Fibroblast of skin of scalp (primary cell): ENCODE results near the gene TBC1D3B. TPM values are rescaled to one million over a fixed set of nuclear protein-coding genes. Genes with fewer than 3 reads are reported as not detected.
"Not testable (repeated sequence)": the region's sequence is repeated elsewhere in the genome, so short reads cannot be mapped to it uniquely, and the experiment has no call there.

Source experiments
- DNase-seq: peaks from one replicate; pipeline ENCODE4 v3.0.0-alpha.2; 2013
- polyA plus RNA-seq, 2 experiments: library from polyadenylated mRNA; unstranded; fragments of 120-200 nt; gene quantifications; one replicate each; pipeline ENCODE4 v1.2.1, GENCODE V29; 2013; ENCODE audit not compliant: insufficient read length in 2 of 2

The TBC1D3B gene
- 5.3 TPM for polyA plus RNA-seq (2013, experiment 1 of 2; ENCODE audit: insufficient read length)
- 3.8 TPM for polyA plus RNA-seq (2013, experiment 2 of 2; ENCODE audit: insufficient read length)

DNA sequence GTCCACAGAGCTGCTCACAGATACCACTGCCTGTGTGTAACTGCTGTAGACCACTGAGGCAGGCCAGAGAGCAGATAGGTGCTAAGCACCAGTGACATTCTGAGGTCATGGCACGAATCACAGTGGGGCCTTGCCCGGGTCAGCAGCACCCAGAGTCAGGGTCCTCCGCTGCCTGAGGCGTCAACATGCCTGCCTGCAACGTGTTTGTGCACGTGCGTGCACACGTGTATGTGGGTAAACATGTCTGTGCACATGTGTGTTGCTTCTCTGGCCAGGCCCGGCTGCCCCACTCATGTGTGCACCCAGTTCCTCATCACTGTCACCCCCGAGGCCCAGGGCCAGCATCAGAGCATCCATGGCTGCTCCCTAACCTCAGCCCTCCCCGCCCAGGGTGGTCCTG, at the start of gene TBC1D3B:
Gene TBC1D3B, minus strand, starts transcription at position 101 of the 400 bp plus-strand sequence. CDS start 1,586 bp downstream, outside the sequence.
- not testable (repeated sequence) for DNase-seq

- not testable (repeated sequence) for DNase-seq
Measured at GRCh38 chr17:36222967-36223366, 46.5 kb upstream of the TBC1D3B start.

DNA sequence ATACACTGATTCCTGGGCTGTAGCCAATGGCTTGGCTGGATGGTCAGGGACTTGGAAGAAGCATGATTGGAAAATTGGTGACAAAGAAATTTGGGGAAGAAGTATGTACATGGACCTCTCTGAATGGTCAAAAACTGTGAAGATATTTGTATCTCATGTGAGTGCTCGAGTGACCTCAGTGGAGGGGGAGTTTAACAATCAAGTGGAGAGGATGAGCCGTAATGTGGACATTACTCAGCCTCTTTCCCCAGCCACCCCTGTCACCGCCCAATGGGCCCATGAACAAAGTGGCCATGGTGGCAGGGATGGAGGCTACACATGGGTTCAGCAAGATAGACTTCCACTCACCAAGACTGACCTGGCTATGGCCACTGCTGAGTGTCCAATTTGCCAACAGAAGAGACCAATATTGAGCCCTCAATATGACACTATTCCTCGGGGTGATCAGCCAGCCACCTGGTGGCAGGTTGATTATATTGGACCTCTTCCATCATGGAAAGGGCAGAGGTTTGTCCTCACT, 45.2 kb upstream of the TBC1D3B start:
- DNase-seq = not testable (repeated sequence)

DNA sequence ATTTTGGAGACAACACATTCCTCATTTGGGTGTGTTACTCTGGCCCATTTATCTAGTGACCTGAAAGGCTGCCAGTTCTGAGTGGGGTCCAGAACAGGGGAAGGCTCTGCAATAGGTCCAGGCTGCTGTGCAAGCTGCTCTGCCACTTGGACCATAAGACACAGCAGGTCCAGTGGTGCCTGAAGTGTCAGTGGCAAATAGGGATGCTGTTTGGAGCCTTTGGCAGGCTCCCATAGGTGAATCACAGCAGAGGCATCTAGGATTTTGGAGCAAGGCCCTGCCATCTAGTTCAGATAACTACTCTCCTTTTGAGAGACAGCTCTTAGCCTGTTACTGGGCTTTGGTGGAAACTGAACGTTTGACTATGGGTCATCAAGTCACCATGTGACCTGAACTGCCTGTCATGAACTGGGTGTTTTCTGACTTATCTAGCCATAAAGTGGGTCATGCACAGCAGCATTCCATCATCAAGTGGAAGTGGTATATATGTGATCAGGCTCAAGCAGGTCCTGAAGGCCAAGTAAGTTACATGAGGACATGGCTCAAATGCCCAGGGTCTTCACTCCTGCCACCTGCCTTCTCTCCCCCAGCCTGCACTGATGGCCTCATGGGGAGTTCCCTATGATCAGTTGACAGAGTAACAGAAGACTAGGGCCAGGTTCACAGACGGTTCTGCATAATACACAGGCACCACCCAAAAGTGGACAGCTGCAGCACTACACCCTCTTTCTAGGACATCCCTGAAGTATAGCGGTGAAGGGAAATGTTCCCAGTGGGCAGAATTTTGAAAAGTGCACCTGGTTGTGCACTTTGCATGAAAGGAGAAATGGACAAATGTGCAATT, 44.5 kb upstream of the TBC1D3B start:
- DNase-seq = not testable (repeated sequence)

- DNase-seq = not testable (repeated sequence)
Measured at GRCh38 chr17:36219556-36219955, 43.1 kb upstream of the TBC1D3B start.

DNA sequence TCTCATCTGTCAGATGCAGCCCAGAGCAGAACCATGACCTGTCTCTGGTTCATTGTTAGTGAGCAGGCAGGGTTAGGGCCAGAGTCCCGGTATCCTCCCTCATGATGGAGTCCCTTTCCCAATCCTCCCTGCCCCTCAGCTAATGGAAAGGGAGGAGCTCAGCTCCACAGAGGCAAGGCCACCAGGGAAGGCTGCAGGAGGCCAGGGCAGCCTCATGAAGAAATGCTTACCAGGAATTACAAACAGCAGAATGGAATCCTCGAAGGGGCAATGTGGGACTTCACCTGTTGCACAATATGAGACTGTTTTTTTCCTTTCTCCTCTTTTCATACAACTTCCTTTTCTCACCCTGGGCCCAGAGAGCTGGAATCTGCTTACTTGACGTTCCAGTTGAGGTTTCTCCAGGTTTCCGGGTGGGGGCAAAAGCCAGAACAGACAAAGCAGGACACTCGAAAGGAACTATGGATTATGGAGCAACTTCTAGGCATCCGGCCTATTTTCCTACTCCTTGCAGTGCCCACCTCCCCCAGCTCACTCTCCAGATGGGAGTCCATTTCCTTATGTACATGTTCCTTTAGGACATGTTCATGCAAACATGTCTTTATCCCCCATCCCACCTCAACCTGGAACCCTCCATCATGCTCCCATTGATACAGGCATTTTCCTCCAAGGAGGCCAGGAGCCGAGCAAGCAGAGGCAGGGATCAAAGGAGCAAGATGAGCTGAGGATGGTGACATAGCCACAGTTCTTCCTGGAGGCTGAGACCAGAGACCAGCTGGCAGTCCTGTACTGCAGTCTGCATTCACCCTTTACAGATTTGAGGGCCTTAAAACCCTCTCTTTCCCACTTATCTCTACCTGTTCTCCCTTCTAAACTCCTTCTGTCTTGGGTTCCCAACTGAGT, 39.2 kb upstream of the TBC1D3B start:
- DNase-seq = not testable (repeated sequence)

DNA sequence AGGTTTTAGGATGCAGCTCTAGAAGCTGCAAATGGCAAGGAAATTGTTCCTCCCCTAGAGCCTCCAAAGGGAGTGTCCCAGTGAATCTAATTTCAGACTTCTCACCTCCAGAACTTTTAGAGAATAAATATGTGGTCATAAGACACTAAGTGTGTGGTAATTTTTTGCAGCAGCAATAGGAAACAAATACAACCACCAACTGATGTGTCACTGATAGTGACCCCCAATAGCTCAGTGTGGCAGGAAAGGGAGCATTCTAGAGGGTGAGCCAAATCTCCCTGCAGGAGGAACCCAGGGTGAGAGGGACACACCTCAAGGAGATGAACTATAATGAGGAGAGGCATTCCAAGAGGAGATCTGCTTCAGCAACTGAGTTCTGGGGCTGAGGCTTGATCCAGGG, 38.5 kb upstream of the TBC1D3B start:
- DNase-seq = no peak

DNA sequence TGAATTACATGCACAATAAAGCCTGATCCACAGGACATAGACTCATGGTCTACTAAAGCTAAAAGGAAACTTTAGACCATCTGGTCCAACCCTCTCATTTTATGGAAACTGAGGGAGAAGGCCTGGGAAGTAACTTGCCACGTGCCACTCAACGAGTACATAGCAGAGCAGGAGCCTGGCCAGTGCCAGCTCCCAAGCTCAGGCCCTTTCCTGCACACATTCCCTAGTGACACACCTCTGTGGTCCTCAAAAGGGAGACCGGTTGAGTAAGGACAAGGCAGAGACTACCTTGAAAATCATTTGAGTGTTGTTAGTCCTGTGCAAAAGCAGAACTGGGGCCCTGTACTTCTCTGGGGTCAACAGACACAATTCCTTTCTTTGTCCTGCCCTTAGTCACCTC, 37.3 kb upstream of the TBC1D3B start:
- DNase-seq = no peak

DNA sequence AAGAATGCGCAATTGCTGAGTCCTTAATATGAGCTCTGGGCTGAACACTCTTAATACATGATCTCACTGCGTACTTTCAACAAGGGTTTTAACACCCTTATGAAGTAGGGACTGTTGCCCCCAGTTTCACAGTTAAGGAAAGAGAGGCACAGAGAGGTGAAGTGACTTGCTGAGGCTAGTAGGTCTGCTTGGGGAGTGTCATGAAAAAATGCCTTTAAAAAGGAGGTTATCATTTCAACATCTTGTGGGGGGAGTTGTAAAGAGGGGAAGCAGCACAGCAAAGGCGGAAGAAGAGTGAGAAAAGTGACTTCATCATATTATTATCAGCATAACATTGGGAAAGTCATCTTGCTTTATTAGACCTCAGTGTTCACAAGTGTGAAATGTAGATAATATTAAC, 36.5 kb upstream of the TBC1D3B start:
- DNase-seq = no peak

GRCh38 chr17:36212272-36212605, 35.8 kb upstream of the TBC1D3B start:
- DNase-seq = no peak

- not testable (repeated sequence) for DNase-seq
Measured at GRCh38 chr17:36211484-36212271, 35.2 kb upstream of the TBC1D3B start.

DNA sequence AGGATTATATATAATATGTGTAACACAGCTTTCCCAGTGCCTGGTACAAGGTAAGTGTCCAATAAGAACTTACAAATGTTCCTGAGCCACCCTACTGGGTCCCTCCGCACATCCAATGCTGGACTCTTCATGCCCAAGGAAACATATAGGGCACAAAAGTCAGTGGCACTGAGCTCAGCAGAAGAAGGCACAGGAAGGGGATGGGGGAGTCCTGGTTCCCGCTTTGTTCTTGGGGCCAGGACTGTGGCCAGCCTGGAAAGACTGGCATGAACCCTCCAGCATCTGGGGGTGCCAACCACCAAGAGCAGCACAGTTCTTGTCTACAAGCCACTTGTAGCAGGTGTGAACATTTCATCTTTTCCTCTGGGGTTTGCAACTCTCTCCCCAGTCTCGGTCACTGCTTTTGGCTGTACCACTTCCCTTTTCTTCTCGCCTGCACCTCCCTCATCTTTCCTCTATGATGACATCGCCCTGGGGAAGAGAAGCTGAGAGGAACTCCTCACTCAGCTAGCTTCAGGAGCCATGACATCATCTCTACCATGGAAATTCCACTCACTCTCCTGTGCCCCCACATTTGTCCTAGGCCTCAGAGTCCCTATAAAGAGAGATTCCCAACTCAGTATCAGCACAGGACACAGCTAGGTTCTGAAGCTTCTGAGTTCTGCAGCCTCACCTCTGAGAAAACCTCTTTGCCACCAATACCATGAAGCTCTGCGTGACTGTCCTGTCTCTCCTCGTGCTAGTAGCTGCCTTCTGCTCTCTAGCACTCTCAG, 34.2 kb upstream of the TBC1D3B start, which contains the start of gene CCL4L2:
Gene CCL4L2, plus strand, starts transcription at position 625 of the 773 bp plus-strand sequence.
- DNase-seq = not testable (repeated sequence)

- no peak for DNase-seq
Measured at GRCh38 chr17:36209575-36209974, 33.1 kb upstream of the TBC1D3B start.

GRCh38 chr17:36207383-36207782, 30.9 kb upstream of the TBC1D3B start:
- DNase-seq = not testable (repeated sequence)

DNA sequence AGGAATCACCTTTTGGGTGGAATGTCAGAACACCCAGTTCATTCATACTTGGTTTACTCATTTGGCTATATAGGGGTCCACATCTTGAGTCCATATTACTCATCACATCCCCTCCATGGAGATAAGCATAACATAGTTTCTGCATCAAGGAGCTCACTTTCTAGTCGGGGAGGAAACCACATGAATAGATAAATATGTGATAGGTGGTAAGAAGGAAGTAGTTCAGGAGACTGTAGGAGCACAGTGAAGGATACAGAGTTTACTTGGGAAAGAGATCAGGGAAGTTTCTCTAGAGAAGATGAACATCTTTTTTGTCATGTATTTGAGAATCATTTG, 30.0 kb upstream of the TBC1D3B start:
- not testable (repeated sequence) for DNase-seq

GRCh38 chr17:36205637-36206485, 29.4 kb upstream of the TBC1D3B start:
- DNase-seq = no peak

- no peak for DNase-seq
Measured at GRCh38 chr17:36204724-36205500, 28.5 kb upstream of the TBC1D3B start.

GRCh38 chr17:36203335-36203734, 26.9 kb upstream of the TBC1D3B start:
- DNase-seq = no peak

DNA sequence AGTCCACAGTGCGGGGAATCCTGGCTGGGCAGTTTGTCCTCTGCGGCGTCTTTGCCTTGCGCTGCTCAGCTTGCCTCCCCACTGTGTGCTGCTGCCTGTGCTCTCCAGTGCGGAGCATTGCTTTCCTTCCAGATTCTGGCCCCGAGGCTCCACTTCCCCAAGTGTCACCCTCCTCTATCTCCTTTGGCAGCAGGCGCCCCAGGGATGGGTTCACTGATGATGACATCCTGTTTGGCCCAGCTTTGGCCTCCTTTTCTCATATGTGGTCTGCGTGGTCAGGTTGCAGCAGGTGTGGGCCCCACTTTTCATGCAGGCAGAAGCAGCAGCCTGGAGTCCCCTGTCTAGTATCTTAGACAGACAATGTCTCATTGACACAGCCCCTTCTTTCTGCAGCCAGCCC, 25.1 kb upstream of the TBC1D3B start:
- not testable (repeated sequence) for DNase-seq

DNA sequence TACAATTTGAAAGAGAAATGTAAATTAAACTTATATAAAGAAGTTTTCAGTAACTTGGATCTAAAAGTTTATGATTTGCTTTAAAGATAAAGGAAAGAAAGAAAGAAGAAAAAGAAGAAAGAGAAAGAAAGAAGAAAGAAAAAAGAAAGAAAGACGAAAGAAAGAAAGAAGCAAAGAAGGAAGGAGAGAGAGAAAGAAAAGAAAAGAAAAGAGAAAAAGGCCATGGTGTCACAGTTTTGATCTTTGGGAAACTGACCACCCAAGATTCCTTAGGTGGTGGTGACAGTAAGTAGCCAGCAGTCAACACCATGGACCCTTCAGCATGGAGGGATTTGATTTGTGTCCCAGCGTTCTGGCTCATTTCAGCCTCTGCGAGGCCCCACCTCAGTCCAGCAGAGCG, 24.7 kb upstream of the TBC1D3B start:
- not testable (repeated sequence) for DNase-seq
